Measurements from ENCODE around the gene SPRR1B. TPM values are rescaled to one million over a fixed set of nuclear protein-coding genes. Genes with fewer than 3 reads are reported as not detected.
"Not testable (repeated sequence)": the region's sequence is repeated elsewhere in the genome, so short reads cannot be mapped to it uniquely, and the experiment has no call there.

Gene SPRR1B
- not detected for total RNA-seq

GRCh38 chr1:153030895-153031294 lies at the start of gene SPRR1B:
Gene SPRR1B (plus strand): TSS chr1:153031203. CDS start chr1:153032346, 1,143 bp downstream.
- Histone ChIP-seq H3K4me1 (ENCODE audit: insufficient read depth, low read length) (no peaks in the 10 kb centered on the region), H3K27me3 (ENCODE audit: insufficient read depth, low read length) (no peaks in the 10 kb centered on the region), H3K4me3 (ENCODE audit: low read length) (no peak within 1 kb of the TSS), H3K9me3 (ENCODE audit: low read depth, low read length) (no peaks in the 10 kb centered on the region)

GRCh38 chr1:152982076-152982475 lies 48.9 kb upstream of the SPRR1B start:
- Histone ChIP-seq H3K9me3 (ENCODE audit: low read depth, low read length) (no peaks in the 10 kb centered on the region), H3K4me3 (ENCODE audit: low read length) (no peak overlapping the region), H3K27me3 (ENCODE audit: insufficient read depth, low read length) (no peaks in the 10 kb centered on the region), H3K4me1 (ENCODE audit: insufficient read depth, low read length) (no peaks in the 10 kb centered on the region)

GRCh38 chr1:152983234-152983633 lies 47.8 kb upstream of the SPRR1B start:
- H3K4me1 ChIP-seq (ENCODE audit: insufficient read depth, low read length) = no peaks in the 10 kb centered on the region
- H3K9me3 ChIP-seq (ENCODE audit: low read depth, low read length) = no peaks in the 10 kb centered on the region
- H3K27me3 ChIP-seq (ENCODE audit: insufficient read depth, low read length) = peaks cover 2% of the 10 kb centered on the region
- H3K4me3 ChIP-seq (ENCODE audit: low read length) = no peak overlapping the region

GRCh38 chr1:152983743-152984142 lies 47.3 kb upstream of the SPRR1B start, which contains the start of gene SPRR1A:
Gene SPRR1A (plus strand): TSS chr1:152984081. CDS start chr1:152985231, 1,150 bp downstream.
- Histone ChIP-seq H3K4me1 (ENCODE audit: insufficient read depth, low read length) (no peaks in the 10 kb centered on the region), H3K4me3 (ENCODE audit: low read length) (no peak within 1 kb of the TSS), H3K9me3 (ENCODE audit: low read depth, low read length) (no peaks in the 10 kb centered on the region), H3K27me3 (ENCODE audit: insufficient read depth, low read length) (peaks cover 5% of the 10 kb centered on the region)

- peaks cover 8% of the 10 kb centered on the region for H3K27me3 ChIP-seq (ENCODE audit: insufficient read depth, low read length)
- H3K4me1 ChIP-seq (ENCODE audit: insufficient read depth, low read length) = no peaks in the 10 kb centered on the region
- H3K4me3 ChIP-seq (ENCODE audit: low read length) = no peak overlapping the region
- no peaks in the 10 kb centered on the region for H3K9me3 ChIP-seq (ENCODE audit: low read depth, low read length)
Observed at GRCh38 chr1:152986578-152986977, 44.4 kb upstream of the SPRR1B start.

- Histone ChIP-seq H3K27me3 (ENCODE audit: insufficient read depth, low read length) (peaks cover 5% of the 10 kb centered on the region), H3K4me1 (ENCODE audit: insufficient read depth, low read length) (no peaks in the 10 kb centered on the region), H3K4me3 (ENCODE audit: low read length) (no peak overlapping the region), H3K9me3 (ENCODE audit: low read depth, low read length) (no peaks in the 10 kb centered on the region)
Observed at GRCh38 chr1:152993186-152993585, 37.8 kb upstream of the SPRR1B start.

GRCh38 chr1:152995842-152996241 lies 35.2 kb upstream of the SPRR1B start:
- Histone ChIP-seq H3K27me3 (ENCODE audit: insufficient read depth, low read length) (no peaks in the 10 kb centered on the region), H3K9me3 (ENCODE audit: low read depth, low read length) (no peaks in the 10 kb centered on the region), H3K4me1 (ENCODE audit: insufficient read depth, low read length) (no peaks in the 10 kb centered on the region), H3K4me3 (ENCODE audit: low read length) (no peak overlapping the region)

GRCh38 chr1:152996633-152997400 lies 34.2 kb upstream of the SPRR1B start:
- Histone ChIP-seq H3K9me3 (ENCODE audit: low read depth, low read length) (no peaks in the 10 kb centered on the region), H3K4me3 (ENCODE audit: low read length) (no peak overlapping the region), H3K4me1 (ENCODE audit: insufficient read depth, low read length) (no peaks in the 10 kb centered on the region), H3K27me3 (ENCODE audit: insufficient read depth, low read length) (no peaks in the 10 kb centered on the region)

- no peaks in the 10 kb centered on the region for H3K4me1 ChIP-seq (ENCODE audit: insufficient read depth, low read length)
- no peaks in the 10 kb centered on the region for H3K9me3 ChIP-seq (ENCODE audit: low read depth, low read length)
- no peaks in the 10 kb centered on the region for H3K27me3 ChIP-seq (ENCODE audit: insufficient read depth, low read length)
- no peak overlapping the region for H3K4me3 ChIP-seq (ENCODE audit: low read length)
Observed at GRCh38 chr1:152997901-152998300, 33.1 kb upstream of the SPRR1B start.

GRCh38 chr1:152998476-152998875 lies 32.5 kb upstream of the SPRR1B start:
- H3K9me3 ChIP-seq (ENCODE audit: low read depth, low read length) = no peaks in the 10 kb centered on the region
- no peaks in the 10 kb centered on the region for H3K4me1 ChIP-seq (ENCODE audit: insufficient read depth, low read length)
- no peaks in the 10 kb centered on the region for H3K27me3 ChIP-seq (ENCODE audit: insufficient read depth, low read length)

GRCh38 chr1:152999818-153000217 lies 31.2 kb upstream of the SPRR1B start:
- H3K4me3 ChIP-seq (ENCODE audit: low read length) = no peak overlapping the region
- no peaks in the 10 kb centered on the region for H3K9me3 ChIP-seq (ENCODE audit: low read depth, low read length)
- H3K4me1 ChIP-seq (ENCODE audit: insufficient read depth, low read length) = no peaks in the 10 kb centered on the region
- no peaks in the 10 kb centered on the region for H3K27me3 ChIP-seq (ENCODE audit: insufficient read depth, low read length)

More at GRCh38 chr1:152998476-152998875, 32.5 kb upstream of the SPRR1B start:
- no peak overlapping the region for H3K4me3 ChIP-seq (ENCODE audit: low read length)

- H3K4me1 ChIP-seq (ENCODE audit: insufficient read depth, low read length) = no peaks in the 10 kb centered on the region
- H3K4me3 ChIP-seq (ENCODE audit: low read length) = no peak overlapping the region
- H3K27me3 ChIP-seq (ENCODE audit: insufficient read depth, low read length) = no peaks in the 10 kb centered on the region
- H3K9me3 ChIP-seq (ENCODE audit: low read depth, low read length) = no peaks in the 10 kb centered on the region
Observed at GRCh38 chr1:153000294-153000693, 30.7 kb upstream of the SPRR1B start.

- Histone ChIP-seq H3K9me3 (ENCODE audit: low read depth, low read length) (no peaks in the 10 kb centered on the region), H3K4me1 (ENCODE audit: insufficient read depth, low read length) (no peaks in the 10 kb centered on the region), H3K27me3 (ENCODE audit: insufficient read depth, low read length) (no peaks in the 10 kb centered on the region), H3K4me3 (ENCODE audit: low read length) (no peak within 1 kb of the TSS)
Observed at GRCh38 chr1:153001382-153001781, 29.6 kb upstream of the SPRR1B start, which contains the start of gene SPRR3. Gene SPRR3 (plus strand): TSS chr1:153001749. CDS start chr1:153003021, 1,272 bp downstream.

GRCh38 chr1:153011235-153011758 lies 19.7 kb upstream of the SPRR1B start:
- not testable (repeated sequence) for H3K4me3 ChIP-seq (ENCODE audit: low read length); H3K27me3 ChIP-seq (ENCODE audit: insufficient read depth, low read length); H3K4me1 ChIP-seq (ENCODE audit: insufficient read depth, low read length); H3K9me3 ChIP-seq (ENCODE audit: low read depth, low read length)

- not testable (repeated sequence) for H3K4me1 ChIP-seq (ENCODE audit: insufficient read depth, low read length); H3K4me3 ChIP-seq (ENCODE audit: low read length); H3K27me3 ChIP-seq (ENCODE audit: insufficient read depth, low read length); H3K9me3 ChIP-seq (ENCODE audit: low read depth, low read length)
Observed at GRCh38 chr1:153021829-153022228, 9.2 kb upstream of the SPRR1B start.

GRCh38 chr1:153022340-153022739 lies 8.7 kb upstream of the SPRR1B start:
- H3K9me3 ChIP-seq (ENCODE audit: low read depth, low read length); H3K4me1 ChIP-seq (ENCODE audit: insufficient read depth, low read length); H3K27me3 ChIP-seq (ENCODE audit: insufficient read depth, low read length); H3K4me3 ChIP-seq (ENCODE audit: low read length): not testable (repeated sequence)
